ENCODE data around the gene SRPX2.

The SRPX2 gene

GRCh38 chrX:100635989-100636320 is 8.0 kb upstream of the SRPX2 start:
- no peaks in the 10 kb centered on the region for H4K20me1 ChIP-seq (ENCODE audit: low read depth, low read length)
- no peaks in the 10 kb centered on the region for H3F3A ChIP-seq (ENCODE audit: insufficient read depth)
- H3K9ac ChIP-seq (ENCODE audit: low read length), result no peak overlapping the region
- H3K4me3 ChIP-seq (ENCODE audit: insufficient read depth, low read length, poor library complexity, severe bottlenecking), result no peak overlapping the region
- no peak overlapping the region for H2AFZ ChIP-seq (ENCODE audit: low read depth, low read length, severe bottlenecking)
- no peaks in the 10 kb centered on the region for H3K36me3 ChIP-seq (ENCODE audit: low read length)
- no peaks in the 10 kb centered on the region for H3K79me2 ChIP-seq (ENCODE audit: insufficient read depth, low read length)
- no peak overlapping the region for H3K27ac ChIP-seq (ENCODE audit: low read depth, low read length)
- no peaks in the 10 kb centered on the region for H3K9me3 ChIP-seq (ENCODE audit: insufficient read depth, low read length)
- no peaks in the 10 kb centered on the region for H3K27me3 ChIP-seq (ENCODE audit: low read length)
- no peak overlapping the region for H3K4me2 ChIP-seq (ENCODE audit: low read depth, low read length, poor library complexity, severe bottlenecking)
- H3K9me2 ChIP-seq (replicated peaks; ENCODE audit: insufficient read depth, low read length), result no peaks in the 10 kb centered on the region
- TF ChIP-seq EZH2phosphoT487 (conservative IDR thresholded peaks at IDR 0.05; ENCODE audit: low read length), result no peak
- no peak for TF ChIP-seq CTCF (IDR thresholded peaks at IDR 0.05; ENCODE audit: insufficient read depth, low read length, poor library complexity, severe bottlenecking)

GRCh38 chrX:100636321-100636991 is 7.5 kb upstream of the SRPX2 start, which contains the start of gene TSPAN6:
Gene TSPAN6 (minus strand): TSS chrX:100636806. CDS start chrX:100636694, 112 bp downstream.
- no peak within 1 kb of the TSS for H3K27ac ChIP-seq (ENCODE audit: low read depth, low read length)

GRCh38 chrX:100642290-100642689 is 1.7 kb upstream of the SRPX2 start:
- no peak overlapping the region for H3K9ac ChIP-seq (ENCODE audit: low read length)
- no peaks in the 10 kb centered on the region for H3K36me3 ChIP-seq (ENCODE audit: low read length)
- H4K20me1 ChIP-seq (ENCODE audit: low read depth, low read length), result no peaks in the 10 kb centered on the region
- H3K9me3 ChIP-seq (ENCODE audit: insufficient read depth, low read length), result no peaks in the 10 kb centered on the region
- TF ChIP-seq CTCF (IDR thresholded peaks at IDR 0.05; ENCODE audit: insufficient read depth, low read length, poor library complexity, severe bottlenecking) (no peak), EZH2phosphoT487 (conservative IDR thresholded peaks at IDR 0.05; ENCODE audit: low read length) (no peak)
- H3F3A ChIP-seq (ENCODE audit: insufficient read depth), result no peaks in the 10 kb centered on the region
- no peak overlapping the region for H3K27ac ChIP-seq (ENCODE audit: low read depth, low read length)
- no peak overlapping the region for H2AFZ ChIP-seq (ENCODE audit: low read depth, low read length, severe bottlenecking)
- no peaks in the 10 kb centered on the region for H3K79me2 ChIP-seq (ENCODE audit: insufficient read depth, low read length)
- H3K27me3 ChIP-seq (ENCODE audit: low read length), result no peaks in the 10 kb centered on the region
- no peaks in the 10 kb centered on the region for H3K9me2 ChIP-seq (replicated peaks; ENCODE audit: insufficient read depth, low read length)
- no peak overlapping the region for H3K4me2 ChIP-seq (ENCODE audit: low read depth, low read length, poor library complexity, severe bottlenecking)
- no peak overlapping the region for H3K4me3 ChIP-seq (ENCODE audit: insufficient read depth, low read length, poor library complexity, severe bottlenecking)

More at GRCh38 chrX:100636321-100636991, 7.5 kb upstream of the SRPX2 start, which contains the start of gene TSPAN6:
- H3K27me3 ChIP-seq (ENCODE audit: low read length), result no peaks in the 10 kb centered on the region
- no peak within 1 kb of the TSS for H3K4me3 ChIP-seq (ENCODE audit: insufficient read depth, low read length, poor library complexity, severe bottlenecking)
- H3F3A ChIP-seq (ENCODE audit: insufficient read depth), result no peaks in the 10 kb centered on the region
- no peak for TF ChIP-seq EZH2phosphoT487 (conservative IDR thresholded peaks at IDR 0.05; ENCODE audit: low read length)
- no peak for TF ChIP-seq CTCF (IDR thresholded peaks at IDR 0.05; ENCODE audit: insufficient read depth, low read length, poor library complexity, severe bottlenecking)
- H3K9ac ChIP-seq (ENCODE audit: low read length), result no peak within 1 kb of the TSS
- H3K4me2 ChIP-seq (ENCODE audit: low read depth, low read length, poor library complexity, severe bottlenecking), result no peak within 1 kb of the TSS
- no peaks in the 10 kb centered on the region for H3K79me2 ChIP-seq (ENCODE audit: insufficient read depth, low read length)
- H3K9me3 ChIP-seq (ENCODE audit: insufficient read depth, low read length), result no peaks in the 10 kb centered on the region
- H3K9me2 ChIP-seq (replicated peaks; ENCODE audit: insufficient read depth, low read length), result no peaks in the 10 kb centered on the region
- H2AFZ ChIP-seq (ENCODE audit: low read depth, low read length, severe bottlenecking), result no peak within 1 kb of the TSS
- H3K36me3 ChIP-seq (ENCODE audit: low read length), result no peaks in the 10 kb centered on the region
- no peaks in the 10 kb centered on the region for H4K20me1 ChIP-seq (ENCODE audit: low read depth, low read length)
